ENCODE measurements around the gene SLC5A3.

GRCh38 chr21:34122047-34122446, 48.7 kb downstream of the SLC5A3 start:
- no peak for TF ChIP-seq POLR2A (IDR thresholded peaks at IDR 0.05; ENCODE audit: low read depth, low read length)
- TF ChIP-seq TAF1 (IDR thresholded peaks at IDR 0.05; ENCODE audit: low read depth, low read length), result no peak
- no peak for TF ChIP-seq POLR2AphosphoS5 (IDR thresholded peaks at IDR 0.05; ENCODE audit: low read depth, low read length)
- no peak for TF ChIP-seq SPI1 (IDR thresholded peaks at IDR 0.05; ENCODE audit: low read depth, low read length)
- no peak for TF ChIP-seq POU2F2 (IDR thresholded peaks at IDR 0.05; ENCODE audit: low read depth, low read length)

Measured in GM12891 (cell line).